GM21619 (cell line): Measurements from ENCODE around the gene SIPA1L3.
"Not testable (repeated sequence)": the region's sequence is repeated elsewhere in the genome, so short reads cannot be mapped to it uniquely, and the experiment has no call there.

Source experiments
- ATAC-seq: cut with Tn5 transposase; IDR thresholded peaks from one replicate; pipeline ENCODE4 v1.9.1; 2021; ENCODE audit not compliant: unreplicated experiment

SIPA1L3 gene

DNA sequence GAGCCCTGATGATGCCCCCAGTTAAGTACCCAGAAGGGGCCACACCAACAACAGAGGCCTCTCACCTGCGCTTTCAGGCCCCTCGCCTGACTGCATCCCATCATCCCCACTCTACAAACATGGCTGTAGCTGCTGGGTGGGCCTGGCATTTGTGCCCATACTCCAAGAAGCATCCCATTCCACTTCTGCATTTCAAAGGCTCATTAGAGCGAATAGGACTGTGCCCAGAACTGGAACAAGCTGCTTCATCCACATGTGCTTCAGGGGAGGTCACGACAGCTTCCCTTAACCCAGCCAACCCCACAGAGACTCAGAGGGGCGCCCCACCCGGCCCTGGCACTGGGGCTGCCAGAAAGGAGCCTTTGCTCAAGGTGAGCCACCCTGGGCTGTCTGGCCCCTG lies 156.9 kb downstream of the SIPA1L3 start:
- no peak for ATAC-seq

DNA sequence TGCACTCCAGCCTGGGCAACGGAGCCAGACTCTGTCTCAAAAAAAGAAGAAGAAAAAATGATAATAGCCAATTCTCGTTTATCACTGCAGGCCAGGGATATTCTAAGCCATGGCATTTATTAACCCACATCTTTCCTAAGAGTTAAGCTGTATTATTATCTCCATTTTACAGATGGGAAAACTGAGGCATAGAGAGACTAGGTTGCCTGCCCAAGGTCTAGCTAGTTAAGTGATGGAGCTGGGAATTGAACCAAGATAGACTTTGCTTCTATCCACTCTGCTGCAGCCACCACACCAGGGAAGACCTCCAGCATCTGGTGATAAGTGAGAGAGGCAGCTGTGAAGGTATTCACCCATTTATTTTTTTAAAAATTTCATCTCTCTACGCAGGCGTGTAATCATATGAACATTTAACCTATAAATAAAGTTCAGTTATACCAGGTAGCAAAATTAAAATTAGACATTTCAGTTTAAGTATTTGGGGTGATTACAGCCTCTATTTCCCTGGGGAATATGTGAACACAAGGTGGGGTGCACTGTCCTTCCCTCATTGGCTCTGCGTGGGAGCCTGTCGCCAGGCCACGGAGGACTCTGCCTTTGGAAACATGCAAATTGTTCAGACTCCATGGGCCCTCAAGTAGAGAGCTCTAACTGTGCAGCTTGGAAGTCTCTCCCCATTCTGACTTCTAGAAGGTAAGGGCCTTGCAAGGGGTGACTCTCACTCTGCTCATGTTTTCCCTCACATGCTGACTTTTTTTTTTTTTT lies 157.8 kb downstream of the SIPA1L3 start:
- ATAC-seq, result no peak

DNA sequence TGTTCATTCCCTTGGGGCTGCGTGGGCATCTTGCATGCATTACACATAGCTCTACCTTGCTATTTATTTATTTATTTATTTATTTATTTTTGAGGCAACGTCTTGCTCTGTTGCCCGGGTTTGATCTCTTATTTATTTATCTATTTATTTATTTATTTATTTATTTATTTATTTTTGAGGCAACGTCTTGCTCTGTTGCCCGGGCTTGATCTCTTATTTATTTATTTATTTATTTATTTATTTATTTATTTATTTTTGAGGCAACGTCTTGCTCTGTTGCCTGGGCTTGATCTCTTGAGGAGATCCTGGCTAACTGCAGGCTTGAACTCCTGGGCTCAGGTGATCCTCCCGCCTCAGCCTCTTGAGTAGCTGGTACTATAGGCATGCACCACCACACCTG lies 158.8 kb downstream of the SIPA1L3 start:
- not testable (repeated sequence) for ATAC-seq

DNA sequence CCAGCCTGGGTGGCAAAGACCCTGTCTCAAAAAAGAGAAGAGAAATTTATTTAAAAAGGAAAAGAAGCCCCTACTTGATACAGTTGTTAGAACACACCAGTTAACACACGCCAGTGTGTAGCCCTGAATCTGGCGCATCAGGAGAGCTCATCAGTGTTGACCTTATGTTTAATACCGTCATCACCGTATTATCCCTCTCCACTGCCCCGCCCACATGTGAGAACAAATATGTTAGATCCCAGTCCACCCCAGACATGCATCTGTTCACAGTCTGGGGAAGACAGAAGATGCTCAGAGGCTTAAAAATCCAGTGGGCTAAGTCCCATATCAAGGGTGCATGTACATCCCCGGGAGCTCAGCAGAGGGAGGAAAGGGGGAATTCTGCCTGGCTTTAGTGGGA lies 161.8 kb downstream of the SIPA1L3 start:
- no peak for ATAC-seq

DNA sequence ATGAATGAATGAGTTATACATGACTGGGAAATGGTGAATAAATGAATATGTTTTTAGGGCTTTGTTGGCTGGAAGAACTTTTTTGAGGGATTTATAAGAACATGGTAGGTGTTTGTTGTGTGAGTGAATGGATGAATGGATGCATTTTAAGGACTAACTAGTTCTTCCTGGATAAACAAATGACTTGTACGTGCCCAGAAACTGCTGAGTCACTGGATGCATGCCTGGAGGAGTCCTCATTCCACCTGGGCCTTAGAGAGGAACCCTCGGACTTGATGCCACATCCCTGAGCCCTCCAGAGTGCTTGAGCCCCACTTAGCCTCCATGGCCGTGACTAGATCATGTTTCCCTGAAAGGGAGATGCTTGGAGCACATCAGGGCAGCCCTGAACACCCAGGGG lies 163.6 kb downstream of the SIPA1L3 start:
- ATAC-seq, result no peak

DNA sequence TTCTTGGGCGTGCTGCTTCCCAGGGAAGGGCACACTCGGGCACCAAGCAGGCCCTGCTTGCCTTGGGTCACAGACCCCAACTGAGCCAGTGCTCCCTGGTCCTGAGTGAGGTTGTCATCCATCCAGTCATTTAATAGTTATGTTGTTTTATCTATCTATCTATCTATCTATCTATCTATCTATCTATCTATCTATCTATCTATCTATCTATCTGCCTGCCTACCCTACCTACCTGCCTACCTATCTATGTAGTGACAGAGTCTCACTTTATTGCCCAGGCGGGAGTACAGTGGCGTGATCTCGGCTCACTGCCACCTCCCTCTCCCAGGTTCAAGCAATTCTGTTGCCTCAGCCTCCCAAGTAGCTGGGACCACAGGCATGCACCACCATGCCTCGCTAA lies 164.0 kb downstream of the SIPA1L3 start:
- not testable (repeated sequence) for ATAC-seq

DNA sequence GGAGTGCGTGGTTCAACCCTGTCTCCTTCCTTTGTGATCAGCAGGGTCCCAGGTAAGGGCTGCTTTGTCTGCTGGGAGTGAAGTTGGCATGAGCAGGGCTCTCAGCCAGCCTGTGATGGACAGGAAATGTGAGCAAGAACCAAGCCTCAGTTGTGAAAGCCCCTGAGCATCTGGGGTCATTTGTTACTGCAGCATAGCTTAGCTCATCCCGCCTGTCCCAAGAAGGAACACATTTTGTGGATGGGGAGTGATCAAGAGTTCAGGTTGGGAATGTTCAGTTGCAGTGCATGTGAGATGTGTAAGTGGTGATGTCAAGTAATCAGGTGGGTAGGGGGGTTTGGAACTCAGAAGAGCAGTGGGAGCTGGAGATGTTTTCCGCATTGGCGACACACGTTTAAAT lies 164.6 kb downstream of the SIPA1L3 start:
- ATAC-seq, result no peak

DNA sequence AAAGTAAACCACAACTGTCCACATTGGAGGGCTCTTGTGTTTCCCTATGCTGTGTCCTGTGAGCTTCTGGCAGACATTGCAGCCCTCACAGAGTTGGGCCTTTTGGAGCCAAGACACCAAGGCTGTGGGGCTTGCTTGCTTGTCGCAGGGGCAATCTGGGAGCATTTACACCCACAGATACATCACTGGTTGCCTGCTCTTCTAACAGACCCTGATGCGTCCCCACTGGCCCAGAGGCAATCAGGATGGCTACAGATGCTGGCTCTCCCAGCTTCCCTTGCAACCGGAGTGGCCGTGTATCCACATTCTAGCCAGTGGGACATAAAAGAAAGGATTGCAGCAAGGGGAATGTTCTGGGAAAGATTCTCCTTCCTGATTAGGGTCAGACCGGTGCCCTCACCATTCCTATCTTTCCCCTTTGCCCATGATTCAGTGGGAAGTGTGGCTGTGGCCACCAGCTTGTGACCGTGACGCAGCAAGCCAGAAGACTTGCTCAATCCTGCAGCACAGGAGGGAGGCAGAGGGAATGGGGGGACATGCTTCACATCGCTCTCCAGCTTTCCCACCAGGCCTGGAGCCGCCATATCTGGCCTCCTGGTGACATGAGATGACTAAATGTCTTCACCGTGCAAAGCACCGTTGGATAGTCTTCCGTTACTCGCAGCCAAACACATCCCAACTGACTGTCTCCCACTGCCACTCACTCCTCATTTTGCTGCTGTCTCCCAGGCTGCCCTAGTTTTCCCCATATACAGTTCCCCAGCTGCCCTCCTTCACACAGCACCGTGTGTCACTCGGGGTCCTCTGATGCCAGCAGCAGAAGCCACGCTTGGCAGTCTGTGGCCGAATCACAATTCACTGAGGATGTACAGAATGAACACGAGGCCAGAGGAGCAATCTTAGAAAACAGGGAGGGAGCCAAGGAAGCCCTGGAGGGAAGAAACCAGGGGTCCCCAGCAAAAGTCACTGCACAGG lies 166.1 kb downstream of the SIPA1L3 start:
- no peak for ATAC-seq

DNA sequence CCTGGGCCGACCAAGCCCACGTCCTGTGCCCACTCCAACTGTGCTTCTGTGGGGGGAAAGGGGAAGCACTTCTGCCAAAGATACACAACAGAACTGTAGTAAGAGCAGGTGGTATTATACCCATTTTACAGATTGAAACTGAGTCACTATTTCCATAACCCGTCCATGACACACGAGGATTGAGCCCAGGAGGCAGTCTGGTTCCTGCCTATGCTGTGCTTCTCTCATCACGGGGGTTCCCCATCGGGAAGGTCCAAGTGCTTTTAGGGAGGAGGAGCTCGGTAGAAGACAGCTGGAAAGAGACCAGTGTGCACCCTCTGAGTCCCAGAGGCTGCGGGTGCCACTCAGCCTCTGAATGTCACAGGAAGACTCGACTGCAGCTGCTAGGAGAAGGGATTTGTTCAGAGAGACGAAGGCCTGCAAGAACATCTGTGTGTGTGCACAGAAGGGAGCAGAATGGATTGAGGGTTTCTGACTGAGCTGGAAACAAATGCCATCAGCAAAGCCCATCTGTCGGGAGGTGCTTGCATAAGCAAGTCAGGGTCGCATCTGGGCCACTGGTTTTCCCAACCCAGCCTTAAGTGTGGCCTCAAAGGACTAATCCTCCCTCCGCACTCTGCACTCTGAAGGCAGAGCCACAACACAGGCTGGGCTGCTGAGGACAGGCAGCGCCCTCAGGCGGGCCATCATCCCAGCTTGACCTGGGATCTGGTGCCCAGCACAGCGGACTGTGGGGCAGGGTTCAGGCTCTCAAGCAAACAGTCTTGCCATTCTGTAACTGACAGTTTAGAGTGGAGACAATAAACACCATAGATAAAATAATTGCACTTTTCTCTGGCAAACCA lies 167.1 kb downstream of the SIPA1L3 start:
- no peak for ATAC-seq

DNA sequence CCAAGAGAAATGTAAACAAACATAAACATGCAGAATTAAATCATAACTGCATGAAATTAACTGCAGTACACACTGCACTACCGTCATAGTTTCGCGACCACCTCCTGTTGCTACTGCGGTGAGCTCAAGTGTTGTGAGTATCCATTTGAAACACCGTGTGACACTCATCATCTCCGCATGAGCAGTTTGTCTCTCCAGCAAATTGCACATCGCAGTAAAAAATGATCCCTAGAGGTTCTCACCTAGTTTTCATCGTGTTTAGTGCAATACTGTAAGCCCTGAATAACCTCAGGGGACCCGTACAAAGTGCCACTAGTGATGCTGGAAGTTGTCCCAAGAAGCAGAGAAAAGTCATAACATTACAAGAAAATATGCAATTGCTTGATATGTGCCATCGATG lies 169.3 kb downstream of the SIPA1L3 start:
- no peak for ATAC-seq

DNA sequence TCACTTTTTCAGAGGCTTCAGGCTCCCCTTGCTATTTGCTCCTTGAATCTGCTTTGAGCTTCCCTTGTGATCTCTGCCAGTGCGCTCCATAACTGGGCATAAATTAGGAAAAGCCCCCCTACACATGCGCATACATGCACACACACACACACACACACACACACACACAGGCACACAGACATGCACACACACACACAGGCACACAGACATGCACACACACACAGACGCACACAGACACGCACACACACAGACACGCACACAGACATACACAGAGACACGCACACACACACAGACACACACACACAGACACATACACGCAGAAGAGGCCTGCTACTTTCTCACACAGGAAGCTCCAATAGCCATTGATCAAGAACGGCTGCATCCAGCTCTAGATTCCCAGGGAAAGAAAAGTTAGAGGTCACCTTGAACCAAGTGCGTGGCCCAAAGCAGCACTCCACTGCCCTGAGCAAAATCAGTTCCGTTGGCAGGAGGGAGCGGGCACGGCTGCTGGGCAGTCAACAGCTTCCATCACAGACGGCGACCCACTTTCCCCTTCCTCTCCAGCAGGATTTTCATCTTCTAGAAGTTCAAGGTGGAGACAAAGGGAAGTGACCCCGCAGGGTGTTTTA lies 171.4 kb downstream of the SIPA1L3 start:
- no peak for ATAC-seq

DNA sequence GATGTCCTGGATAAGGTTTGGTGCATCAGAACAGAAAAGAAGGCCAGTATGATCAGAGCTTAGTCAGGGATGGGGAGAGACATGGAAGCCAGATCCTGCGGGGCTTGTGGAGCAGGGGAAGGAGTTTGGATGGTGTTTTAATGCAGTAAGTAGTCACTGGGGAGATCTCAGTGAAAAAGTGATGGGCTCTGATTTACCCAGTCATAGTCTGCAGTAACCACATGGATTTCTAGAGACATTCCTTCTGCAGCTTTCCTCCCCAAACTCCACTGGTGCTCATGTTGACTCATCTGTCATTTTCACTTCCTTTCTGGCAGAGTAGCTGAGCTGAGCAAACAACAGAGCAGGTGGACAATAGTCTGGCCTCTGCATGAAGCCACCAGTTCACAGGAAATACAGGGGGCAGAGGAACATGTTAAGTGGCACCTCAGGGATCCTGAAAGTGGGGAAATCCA lies 172.9 kb downstream of the SIPA1L3 start:
- ATAC-seq, result peak; percentile 88

DNA sequence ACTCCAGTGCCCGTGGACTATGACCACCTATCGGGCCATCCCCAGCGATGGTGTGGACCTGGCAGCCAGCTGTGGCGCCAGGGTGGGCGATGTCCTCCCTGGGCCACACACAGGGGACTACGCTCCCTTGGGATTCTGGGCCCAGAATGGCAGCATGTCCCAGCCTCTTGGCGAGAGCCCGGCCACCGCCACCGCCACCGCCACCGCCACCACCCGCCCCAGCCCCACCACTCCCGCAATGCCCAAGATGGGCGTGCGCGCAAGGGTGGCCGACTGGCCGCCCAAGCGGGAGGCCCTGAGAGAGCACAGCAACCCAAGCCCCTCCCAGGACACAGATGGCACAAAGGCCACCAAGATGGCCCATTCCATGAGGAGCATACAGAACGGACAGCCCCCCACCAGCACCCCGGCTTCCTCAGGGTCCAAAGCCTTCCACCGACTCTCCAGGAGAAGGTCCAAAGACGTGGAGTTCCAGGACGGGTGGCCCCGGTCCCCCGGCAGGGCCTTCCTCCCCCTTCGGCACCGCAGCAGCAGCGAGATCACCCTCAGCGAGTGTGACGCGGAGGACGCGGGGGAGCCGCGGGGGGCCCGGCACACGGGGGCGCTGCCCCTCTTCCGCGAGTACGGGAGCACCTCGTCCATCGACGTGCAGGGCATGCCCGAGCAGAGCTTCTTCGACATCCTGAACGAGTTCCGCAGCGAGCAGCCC lies 174.7 kb downstream of the SIPA1L3 start:
- ATAC-seq, result no peak

DNA sequence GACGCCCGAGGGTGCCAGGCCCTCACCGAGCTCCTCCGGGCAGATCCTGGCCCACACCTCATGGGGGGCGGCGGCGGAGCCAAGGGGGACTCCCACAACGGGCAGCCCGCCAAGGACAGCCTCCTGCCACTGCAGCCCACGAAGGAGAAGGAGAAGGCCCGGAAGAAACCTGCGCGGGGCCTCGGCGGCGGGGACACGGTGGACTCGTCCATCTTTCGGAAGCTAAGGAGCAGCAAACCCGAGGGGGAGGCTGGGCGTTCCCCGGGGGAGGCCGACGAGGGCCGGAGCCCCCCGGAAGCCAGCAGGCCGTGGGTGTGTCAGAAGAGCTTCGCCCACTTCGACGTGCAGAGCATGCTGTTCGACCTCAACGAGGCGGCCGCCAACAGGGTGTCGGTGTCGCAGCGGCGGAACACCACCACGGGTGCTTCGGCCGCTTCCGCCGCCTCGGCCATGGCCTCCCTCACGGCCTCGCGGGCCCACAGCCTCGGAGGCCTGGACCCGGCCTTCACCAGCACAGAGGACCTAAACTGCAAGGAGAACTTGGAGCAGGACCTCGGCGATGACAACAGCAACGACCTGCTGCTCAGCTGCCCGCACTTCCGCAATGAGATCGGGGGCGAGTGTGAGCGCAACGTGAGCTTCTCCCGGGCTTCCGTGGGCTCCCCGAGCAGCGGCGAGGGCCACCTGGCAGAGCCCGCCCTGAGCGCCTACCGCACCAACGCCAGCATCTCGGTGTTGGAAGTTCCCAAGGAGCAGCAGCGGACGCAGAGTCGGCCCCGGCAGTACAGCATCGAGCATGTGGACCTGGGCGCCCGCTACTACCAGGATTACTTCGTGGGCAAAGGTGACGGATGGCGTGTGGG lies 175.5 kb downstream of the SIPA1L3 start:
- no peak for ATAC-seq

DNA sequence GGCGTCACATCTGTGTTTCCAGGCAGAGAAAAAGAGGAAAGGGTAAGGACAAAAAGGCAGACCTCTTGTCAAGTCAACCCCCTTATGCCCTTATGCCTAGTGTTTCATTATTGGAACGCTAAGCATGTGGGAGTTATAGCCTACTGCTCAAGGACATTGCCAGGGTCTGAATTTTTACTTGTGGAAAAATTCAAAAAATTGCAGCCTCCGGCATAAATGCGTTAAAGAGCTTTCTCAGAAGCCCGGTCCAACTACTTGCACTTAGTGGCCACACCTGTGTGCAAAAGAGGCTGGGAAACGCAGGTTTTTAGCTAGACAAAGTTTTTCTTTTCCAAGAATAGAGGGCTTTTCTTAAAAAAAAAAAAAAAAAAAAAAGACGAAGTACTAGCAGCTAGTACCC lies 177.2 kb downstream of the SIPA1L3 start:
- ATAC-seq, result no peak

DNA sequence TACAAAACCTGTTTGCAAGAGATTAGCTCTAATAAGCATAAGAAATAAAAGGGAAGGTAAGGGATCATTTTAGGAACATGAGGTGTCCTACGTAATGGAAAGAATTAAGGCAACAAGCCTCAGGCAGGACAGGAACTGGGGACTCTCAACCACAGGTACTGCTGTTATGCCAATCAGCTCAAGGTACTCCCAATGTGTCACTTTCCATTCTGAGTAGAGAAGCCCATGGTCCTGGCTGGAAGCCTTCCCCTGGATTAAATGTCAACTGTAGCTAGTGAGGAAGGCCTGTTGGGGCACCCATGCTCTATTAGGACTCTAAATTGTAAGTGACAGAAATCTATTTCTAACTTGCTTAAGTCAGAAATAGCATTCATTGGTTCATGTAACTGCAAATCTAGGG lies 182.4 kb downstream of the SIPA1L3 start:
- no peak for ATAC-seq

DNA sequence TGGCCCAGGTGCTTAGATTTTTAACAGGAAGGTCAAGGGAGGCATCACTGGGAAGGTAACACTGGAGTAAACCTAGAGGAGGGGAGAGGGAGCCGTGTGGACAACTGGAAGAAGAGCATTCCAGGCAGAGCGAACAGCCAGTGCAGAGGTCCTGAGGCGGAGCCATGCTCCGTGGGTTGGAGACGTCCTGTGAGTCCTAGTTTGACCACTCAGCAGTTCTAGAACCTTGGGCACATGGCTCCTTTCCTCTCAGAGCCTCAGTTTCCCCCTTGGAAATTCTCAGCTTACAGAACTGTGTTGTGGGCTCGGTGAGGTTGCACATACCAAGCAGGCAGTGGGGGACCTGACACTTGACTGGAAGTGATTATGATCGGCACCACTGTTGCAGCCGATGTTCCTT lies 186.1 kb downstream of the SIPA1L3 start:
- ATAC-seq, result no peak

DNA sequence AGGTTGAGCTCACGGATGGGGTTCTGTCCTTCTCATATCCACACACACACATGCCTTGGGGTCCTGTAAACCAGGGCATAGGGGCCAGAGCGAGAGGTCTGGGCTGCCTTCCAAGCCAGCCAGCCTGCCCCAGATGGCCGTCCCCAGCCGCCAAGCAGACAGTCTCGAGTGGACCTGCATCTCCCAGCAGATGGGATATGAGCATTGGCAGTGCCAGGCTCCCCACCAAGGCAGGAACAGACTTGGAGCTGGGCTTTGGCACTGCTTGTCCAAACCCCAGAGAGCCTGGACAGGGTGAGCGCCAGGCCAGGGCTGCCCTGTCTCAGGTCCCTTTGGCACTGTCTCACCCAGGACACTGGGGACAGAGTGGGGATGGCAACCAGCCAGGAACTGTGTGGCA lies 186.6 kb downstream of the SIPA1L3 start:
- ATAC-seq, result no peak
